Measurements from ENCODE around the gene ITGB1BP2. TPM values are rescaled to one million over a fixed set of nuclear protein-coding genes. Genes with fewer than 3 reads are reported as not detected.

Gene ITGB1BP2
- polyA plus RNA-seq, 1 experiment, result 10.5 TPM

DNA sequence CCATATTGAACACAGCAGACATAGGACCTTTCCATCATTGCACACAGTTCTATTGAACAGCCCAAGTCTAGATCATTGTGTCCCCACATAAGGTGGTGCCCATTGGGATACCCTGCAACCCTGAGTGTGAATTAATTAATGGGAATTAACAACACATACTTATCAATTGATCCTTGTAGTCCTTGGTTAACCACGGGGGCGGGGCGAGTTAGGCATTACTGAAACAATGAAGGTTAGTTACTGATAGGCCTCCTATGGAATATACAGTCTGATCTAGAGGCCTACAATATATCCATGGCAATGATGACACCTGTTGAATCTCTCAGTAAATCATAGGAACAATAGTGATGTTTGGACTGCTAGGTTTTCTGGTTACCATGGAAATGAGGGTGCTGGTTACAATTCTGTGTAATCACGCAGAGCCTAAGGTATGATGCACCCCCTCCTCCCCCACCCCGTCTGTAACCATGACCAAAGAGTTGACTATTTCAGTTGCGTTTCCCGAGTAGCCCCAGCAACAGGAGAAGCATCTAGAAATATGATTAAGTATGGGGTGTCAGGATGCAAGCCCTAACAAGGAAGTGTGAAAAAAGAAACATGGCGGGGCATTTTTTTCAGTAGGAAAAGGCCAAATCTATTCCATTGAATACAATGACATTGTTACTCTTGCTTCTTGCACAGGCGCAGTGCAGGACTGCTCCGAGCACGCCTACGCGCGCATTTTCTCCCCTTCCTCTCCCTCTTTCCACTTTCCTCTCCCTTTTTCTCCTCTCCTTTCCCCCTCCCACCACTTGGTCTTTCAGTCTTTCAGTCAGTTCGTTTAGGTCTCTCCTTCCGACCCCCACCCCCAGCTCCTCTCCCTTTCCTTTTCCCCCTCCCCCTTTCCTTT lies 18.8 kb upstream of the ITGB1BP2 start:
- TF ChIP-seq, protein P1, sequence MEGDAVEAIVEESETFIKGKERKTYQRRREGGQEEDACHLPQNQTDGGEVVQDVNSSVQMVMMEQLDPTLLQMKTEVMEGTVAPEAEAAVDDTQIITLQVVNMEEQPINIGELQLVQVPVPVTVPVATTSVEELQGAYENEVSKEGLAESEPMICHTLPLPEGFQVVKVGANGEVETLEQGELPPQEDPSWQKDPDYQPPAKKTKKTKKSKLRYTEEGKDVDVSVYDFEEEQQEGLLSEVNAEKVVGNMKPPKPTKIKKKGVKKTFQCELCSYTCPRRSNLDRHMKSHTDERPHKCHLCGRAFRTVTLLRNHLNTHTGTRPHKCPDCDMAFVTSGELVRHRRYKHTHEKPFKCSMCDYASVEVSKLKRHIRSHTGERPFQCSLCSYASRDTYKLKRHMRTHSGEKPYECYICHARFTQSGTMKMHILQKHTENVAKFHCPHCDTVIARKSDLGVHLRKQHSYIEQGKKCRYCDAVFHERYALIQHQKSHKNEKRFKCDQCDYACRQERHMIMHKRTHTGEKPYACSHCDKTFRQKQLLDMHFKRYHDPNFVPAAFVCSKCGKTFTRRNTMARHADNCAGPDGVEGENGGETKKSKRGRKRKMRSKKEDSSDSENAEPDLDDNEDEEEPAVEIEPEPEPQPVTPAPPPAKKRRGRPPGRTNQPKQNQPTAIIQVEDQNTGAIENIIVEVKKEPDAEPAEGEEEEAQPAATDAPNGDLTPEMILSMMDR (IDR thresholded peaks at IDR 0.05; ENCODE audit: insufficient read depth, low read depth, low read length), result no peak
- CTCF ChIA-PET, result no interaction called here
- peak; percentile 9 for DNase-seq (ENCODE audit: low read depth)
- H3K36me3 ChIP-seq (ENCODE audit: control insufficient read depth, insufficient read depth, low read length), result no peaks in the 10 kb centered on the region
- POLR2A ChIA-PET, result interaction anchor here (0.8 to 0.9 kb wide), 3 partner anchors 19 to 83 kb away, joined by 3 to 5 read pairs (median 4); partner anchors contain the start of genes ITGB1BP2, TAF1 and ZMYM3
- H3K4me3 ChIP-seq (ENCODE audit: low read depth, low read length), result peak overlapping the region; percentile 35
- H3K27me3 ChIP-seq (ENCODE audit: control insufficient read depth, insufficient read depth, low read length), result no peaks in the 10 kb centered on the region

DNA sequence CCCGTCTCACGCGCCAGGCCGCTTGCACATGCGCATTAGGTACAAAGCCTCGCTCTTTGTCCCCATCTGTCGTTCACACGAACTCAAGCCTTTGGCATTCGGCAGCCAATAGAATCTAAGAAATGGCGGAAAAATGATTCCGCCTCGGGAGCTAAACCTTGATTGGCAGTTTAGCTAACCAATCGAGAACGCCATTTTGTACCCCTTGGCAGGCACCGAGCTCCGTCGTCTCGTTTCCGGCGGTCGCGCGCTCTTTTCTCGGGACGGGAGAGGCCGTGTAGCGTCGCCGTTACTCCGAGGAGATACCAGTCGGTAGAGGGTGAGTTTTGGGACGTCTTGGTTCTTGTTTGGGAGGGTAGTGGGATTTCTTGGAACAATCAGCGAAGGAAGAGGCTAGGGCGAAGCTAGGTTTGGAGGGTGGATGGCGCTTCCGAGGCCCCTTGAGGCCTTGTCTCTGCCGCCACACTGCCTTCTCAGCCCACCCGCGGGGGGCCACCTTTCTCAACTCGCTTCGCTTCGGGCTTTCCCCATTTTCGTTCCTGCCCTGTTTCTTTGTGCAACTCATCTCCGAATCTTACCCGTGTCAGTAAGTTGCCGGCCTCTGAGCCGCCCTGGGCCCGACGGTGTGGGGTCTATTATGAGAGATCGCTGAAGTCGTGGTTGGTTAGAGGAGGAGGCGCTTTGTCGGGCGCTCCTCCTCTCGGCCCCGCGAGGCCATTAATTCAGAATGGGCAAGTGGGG lies 18.0 kb upstream of the ITGB1BP2 start, which contains the start of gene NONO:
NONO (plus strand) TSS at position 233 of the 741 bp plus-strand sequence. CDS start 7,003 bp downstream, outside the sequence.
- peak within 1 kb of the TSS; percentile 72 for H3K4me3 ChIP-seq (ENCODE audit: low read depth, low read length)
- CTCF ChIA-PET, result no interaction called here
- POLR2A ChIA-PET, result interaction anchor here (0.8 to 0.9 kb wide), 3 partner anchors 18 to 83 kb away, joined by 3 to 5 read pairs (median 4); partner anchors contain the start of genes ITGB1BP2, TAF1 and ZMYM3

DNA sequence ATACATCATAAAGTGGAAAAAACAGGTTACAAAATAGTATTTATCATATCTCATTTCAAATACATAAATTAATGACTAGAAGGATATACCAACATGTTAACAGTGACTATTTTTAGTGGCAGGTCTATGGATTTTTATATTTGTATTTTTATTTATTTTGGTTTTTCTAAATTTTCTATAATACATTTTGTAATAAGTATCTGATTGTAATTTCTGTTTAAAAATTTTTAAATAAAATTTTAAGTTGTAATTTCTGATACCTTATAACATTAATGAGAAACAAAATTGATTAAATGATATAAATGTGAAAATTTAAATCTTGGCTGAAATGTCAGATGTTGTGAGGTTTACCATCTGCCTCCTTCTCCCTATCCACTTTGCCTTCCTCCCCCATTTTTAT lies 15.6 kb upstream of the ITGB1BP2 start:
- Histone ChIP-seq H3K4me3 (ENCODE audit: low read depth, low read length) (peak overlapping the region; percentile 72; the same call in 1 of the 2 replicates), H3K27me3 (ENCODE audit: control insufficient read depth, insufficient read depth, low read length) (no peaks in the 10 kb centered on the region), H3K36me3 (ENCODE audit: control insufficient read depth, insufficient read depth, low read length) (no peaks in the 10 kb centered on the region)
- CTCF ChIA-PET, result no interaction called here
- DNase-seq (ENCODE audit: low read depth), result no peak
- POLR2A ChIA-PET, result no interaction called here
- TF ChIP-seq, protein P1 (IDR thresholded peaks at IDR 0.05; ENCODE audit: insufficient read depth, low read depth, low read length), result no peak

More for the DNA sequence above, 18.0 kb upstream of the ITGB1BP2 start, which contains the start of gene NONO:
- Histone ChIP-seq H3K27me3 (ENCODE audit: control insufficient read depth, insufficient read depth, low read length) (no peaks in the 10 kb centered on the region), H3K36me3 (ENCODE audit: control insufficient read depth, insufficient read depth, low read length) (no peaks in the 10 kb centered on the region)
- peak; percentile 85 for DNase-seq (ENCODE audit: low read depth)
- TF ChIP-seq, protein P1 (IDR thresholded peaks at IDR 0.05; ENCODE audit: insufficient read depth, low read depth, low read length), result peak; percentile 23; the same call in 1 of the 2 replicates

DNA sequence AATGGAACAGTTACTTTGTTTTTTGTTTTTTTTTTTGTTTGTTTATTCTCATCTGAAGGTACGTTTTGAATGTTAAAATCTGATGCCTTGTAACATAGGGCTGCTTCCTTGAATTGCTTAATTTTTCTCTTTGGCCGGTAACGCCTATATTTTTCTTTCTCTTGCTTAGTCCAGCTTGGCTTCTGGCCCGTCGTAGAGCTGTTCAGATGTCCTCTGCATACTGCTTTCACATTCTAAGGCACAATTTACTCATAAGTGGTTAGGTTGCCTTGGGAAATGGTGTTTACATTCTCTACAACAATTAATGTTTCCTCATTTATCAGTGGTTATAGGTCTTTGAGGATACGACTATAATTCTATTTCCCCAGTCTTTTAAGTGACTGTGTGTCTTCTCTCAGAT lies 10.2 kb upstream of the ITGB1BP2 start:
- no peak for DNase-seq (ENCODE audit: low read depth)
- POLR2A ChIA-PET, result no interaction called here
- Histone ChIP-seq H3K36me3 (ENCODE audit: control insufficient read depth, insufficient read depth, low read length) (peaks cover 3% of the 10 kb centered on the region; the same call in 1 of the 2 replicates), H3K27me3 (ENCODE audit: control insufficient read depth, insufficient read depth, low read length) (no peaks in the 10 kb centered on the region), H3K4me3 (ENCODE audit: low read depth, low read length) (no peak overlapping the region)
- CTCF ChIA-PET, result no interaction called here
- TF ChIP-seq, protein P1 (IDR thresholded peaks at IDR 0.05; ENCODE audit: insufficient read depth, low read depth, low read length), result no peak

Data from BJ (cell line).